Activated CD8-positive, alpha-beta memory T cell treated with anti-CD3 and anti-CD28 coated beads for 24 hours (primary cell): ENCODE measurements around the gene ECEL1.

Source experiments
- DNase-seq: peaks from one replicate; pipeline ENCODE4 v3.0.0-alpha.2; 2020

Gene ECEL1

DNA sequence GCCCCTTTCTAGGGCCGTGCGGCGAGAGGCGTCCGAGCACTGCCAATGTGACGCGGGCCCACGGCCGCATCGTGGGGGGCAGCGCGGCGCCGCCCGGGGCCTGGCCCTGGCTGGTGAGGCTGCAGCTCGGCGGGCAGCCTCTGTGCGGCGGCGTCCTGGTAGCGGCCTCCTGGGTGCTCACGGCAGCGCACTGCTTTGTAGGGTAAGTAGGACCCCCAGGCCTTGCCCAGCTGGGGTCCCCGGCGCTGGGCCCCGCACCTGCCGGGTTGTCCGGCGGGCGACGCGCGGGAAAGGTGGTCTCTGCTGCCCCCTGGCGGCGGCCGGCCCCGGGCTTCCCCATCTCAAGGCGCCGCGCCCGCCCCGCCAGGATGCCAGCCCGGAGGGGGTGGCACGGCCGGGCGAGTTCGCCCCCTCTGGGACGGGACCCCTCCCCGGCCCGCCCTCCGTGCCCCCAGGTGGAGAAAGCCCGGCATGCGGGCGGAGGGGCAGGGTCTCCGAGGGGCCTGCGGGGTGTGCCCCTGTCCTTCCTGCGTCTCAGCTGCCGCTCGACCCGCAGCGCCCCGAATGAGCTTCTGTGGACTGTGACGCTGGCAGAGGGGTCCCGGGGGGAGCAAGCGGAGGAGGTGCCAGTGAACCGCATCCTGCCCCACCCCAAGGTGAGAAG is 34.5 kb upstream of the ECEL1 start:
- peak; percentile 91 for DNase-seq

DNA sequence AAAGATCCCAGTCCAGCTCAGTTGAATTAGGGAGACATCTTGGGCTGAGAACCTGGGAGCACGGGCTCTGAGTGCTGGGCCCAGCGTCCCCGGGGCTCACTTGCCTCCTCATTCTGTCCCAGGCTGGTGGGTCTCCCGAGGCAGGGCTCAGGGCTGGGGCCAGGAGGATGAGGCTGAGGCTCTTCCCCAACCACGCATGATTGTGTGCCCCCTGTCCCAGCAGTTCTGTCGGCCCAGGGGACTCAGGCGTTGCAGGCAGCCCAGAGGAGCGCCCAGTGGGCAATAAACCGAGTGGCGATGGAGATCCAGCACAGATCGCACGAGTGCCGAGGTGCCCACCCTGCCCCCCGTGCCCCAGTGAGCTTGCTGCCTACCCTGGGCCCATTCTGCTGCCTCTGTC is 33.5 kb upstream of the ECEL1 start:
- DNase-seq = no peak

DNA sequence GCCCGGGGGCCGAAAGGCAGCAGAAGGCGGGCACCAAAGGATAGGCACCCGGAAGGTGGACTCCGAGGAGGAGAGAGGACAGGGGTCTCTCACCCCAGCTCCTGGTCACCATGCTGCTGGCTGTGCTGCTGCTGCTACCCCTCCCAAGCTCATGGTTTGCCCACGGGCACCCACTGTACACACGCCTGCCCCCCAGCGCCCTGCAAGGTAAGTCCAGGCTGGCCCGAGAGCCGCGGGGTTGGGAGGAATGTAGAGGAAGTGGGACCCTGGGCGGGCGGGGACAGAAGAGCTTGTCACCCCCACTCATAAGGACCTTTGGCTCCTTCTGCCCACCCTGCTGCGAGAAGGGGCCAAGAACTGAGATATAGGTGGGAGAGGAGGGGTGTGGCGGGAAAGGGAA is 32.9 kb upstream of the ECEL1 start:
- no peak for DNase-seq

DNA sequence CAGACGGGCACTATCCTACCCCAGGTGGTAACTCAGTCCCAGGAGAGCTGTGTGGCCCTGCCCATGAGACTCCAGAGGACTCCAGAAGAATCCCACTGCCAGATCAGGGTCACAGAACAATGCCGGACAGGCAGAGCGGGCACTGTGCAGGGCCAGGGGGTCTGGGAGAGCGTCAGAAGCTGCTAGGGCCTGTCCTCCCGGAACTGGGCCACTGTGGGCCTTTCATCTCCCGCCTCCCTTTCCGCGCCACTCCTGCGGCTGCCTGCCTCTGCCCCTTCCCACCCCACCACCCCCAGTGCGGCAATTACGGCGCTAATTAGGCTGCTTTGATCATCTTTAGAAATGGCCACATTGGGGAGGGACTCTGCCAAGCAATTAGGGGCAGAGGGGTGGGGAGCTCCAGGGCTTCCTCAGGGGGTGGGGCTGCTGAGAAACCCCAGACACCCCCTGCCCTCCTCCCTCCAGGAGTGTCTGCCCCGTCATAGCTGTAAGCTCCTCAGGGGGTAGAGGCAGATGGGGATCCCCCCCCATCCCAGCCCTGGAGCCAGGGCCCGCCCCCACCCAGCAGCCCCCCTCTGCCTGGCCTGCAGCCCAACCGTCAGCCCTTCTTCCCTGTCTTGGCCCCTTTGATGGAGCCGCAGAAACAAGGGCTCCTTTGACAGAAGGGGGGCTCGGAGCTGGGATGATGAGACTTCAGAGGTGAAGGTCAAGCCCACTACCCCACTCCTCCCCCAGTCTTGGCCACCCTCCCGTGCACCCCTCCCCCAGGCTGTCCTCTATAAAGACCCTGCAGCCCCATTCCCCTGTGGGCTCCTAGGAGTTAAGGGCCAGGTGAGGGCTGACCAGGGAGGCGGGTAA is 32.2 kb upstream of the ECEL1 start, which contains the start of gene PRSS56:
Gene PRSS56, plus strand, starts transcription at position 808 of the 858 bp plus-strand sequence. CDS start 211 bp downstream, outside the sequence.
- no peak for DNase-seq

DNA sequence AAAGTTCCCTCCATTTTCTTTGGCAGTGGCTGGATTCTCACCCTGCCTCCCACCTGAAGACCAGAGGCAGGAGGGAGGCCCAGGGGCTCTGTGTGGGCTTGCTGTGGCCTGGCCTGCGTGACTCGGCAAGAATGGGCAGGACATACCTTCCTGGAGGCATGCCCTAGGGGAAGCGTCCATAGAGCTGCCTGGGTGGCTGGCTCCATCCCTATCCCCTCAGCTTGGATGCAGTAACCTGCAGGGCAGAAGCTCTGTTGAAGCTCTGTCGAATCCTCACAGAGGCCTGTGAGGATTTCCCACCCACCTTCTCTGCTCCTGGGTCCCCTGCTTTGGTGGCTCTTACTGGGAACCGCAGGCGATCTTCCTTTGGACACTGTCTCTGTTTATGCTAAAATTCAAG is 31.2 kb upstream of the ECEL1 start:
- DNase-seq = no peak

DNA sequence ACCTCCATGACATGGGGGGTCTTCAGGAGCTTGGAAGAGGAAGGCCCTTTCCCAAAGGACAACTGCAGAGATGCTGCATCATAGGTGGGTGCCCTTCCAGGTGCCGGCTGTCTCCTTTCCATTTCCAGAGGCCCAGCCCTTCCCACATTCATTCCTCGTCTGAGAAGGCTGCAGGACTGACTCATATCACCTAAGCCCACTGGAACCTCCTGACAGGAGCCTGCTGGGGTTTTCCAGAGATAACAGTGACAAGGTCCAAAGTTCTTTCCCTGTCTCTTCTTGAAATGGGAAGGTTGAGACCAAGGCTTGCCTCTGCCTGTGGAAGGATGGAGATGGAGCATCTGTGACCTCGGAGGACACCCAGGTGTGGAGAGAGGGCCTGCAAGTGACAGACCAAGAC is 28.9 kb upstream of the ECEL1 start:
- DNase-seq = no peak

DNA sequence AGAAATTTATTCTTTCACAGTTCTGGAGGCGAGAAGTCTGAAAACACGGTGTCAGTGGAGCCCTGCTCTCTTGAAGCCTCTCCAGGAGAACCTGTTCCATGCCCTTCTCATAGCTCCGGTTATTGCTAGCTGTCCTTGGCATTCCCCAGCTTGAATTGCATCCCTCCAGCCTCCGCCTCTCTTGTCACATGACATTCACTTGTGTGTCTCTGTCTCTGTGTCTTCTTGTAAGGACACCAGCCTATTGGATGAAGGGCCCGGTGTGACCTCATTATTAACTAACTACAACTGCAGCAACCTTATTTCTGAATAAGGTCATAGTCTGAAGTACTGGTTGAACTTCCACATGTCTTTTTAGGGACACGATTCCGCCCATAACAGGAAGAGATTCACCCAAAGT is 28.0 kb upstream of the ECEL1 start:
- DNase-seq = no peak

DNA sequence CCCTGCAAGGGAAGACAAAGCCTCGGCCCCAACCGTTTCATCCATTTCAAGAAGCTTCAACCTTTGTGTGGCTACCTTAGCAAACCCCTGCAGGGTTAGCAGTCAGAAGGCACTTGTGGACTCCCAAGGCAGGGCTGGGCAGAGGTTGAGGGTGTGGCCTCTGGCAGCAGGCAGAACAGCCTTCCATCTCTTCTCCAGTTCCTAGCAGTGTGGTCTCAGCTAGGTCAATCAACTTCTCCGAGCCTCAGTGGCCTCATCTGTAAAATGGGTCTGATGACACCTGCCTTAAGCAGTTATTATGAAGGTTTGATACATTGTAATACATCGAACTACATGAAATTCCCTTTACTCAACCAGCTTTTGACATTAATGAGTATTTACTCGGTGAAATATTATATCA is 25.7 kb upstream of the ECEL1 start:
- DNase-seq = no peak

DNA sequence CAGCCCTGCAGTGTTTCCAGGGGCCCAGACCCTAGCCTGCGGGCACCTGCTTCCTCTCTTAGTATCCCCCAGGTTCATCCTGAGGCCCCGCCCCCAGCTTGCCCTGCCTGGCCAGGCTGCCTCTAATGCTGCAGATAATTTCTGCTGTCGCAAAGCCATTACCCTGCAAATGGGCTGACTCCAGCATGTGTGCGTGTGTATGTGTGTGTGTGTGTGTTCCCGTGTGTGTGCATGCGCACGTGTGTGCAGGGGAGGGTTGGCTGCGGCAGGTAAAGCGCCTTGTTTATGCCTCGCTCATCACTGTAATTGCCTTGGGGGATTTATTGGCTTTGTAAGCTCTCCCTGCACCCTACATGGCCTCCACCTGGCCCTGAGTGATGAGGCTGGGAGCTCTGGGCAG is 25.0 kb upstream of the ECEL1 start:
- DNase-seq = no peak

DNA sequence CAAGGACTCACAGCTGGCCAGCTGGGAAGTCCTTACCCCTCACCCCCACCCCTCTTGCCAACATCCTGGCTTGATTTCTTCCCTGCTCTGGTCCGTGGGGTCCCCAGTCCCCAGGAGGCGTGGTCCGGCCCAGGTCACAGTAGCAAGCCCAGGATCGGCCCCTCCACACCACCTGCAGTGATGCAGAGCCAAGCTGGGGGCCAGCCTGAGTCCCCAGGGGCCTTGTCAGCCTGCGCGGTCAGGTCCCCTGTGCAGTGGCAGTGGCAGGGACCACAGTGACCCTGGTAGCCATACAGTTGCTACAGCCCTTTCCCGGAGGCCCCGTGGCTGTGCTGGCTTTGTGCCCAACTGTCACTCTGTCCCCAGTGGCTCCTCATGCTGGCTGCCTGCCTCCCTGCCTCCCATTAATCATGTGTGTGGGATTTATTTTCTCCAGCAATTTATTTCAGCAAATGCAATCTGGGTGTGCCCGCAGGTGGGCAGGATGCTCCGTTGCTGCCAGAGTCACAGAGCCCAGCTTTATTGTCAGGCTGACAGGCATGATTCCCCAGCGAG is 23.8 kb upstream of the ECEL1 start:
- DNase-seq = no peak

DNA sequence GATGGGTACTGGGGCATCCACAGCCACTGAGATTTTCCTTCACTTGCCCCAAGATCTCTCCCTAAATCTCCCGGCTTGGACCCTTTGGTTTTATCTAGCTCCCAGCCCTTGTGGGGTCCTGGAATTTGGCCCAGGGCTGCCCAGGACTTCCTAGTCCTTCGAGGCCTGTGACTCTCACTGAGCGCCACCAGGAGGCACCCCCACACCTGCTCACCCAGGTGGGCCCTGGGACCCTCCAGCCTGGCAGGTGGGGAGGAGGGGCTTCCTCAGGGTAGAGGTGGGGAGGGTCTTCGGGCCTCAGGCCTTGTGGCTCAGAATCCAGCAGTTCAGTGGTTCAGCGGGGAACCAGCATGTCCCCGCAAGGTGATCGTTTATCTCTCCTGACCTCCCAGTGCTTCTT is 20.6 kb upstream of the ECEL1 start:
- no peak for DNase-seq

DNA sequence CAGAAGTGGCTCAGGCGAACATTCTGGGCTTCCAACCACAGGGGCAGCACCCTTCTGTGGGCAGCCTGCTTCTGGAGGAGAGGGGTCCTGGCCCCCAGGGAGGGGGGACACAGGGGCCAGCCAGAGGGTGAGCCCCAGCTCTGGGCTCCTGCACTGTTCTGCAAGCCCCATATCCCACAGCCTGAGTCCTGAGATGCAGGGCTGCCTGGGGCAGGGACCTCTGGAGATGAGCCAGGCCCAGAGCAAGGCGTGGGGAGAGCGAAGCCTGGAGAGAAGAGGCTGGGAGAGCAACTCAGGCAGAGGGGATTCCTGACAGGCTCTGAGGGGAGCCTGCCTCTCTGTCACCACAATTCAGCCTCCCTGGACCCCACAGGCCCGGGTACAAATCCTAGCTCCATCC is 19.1 kb upstream of the ECEL1 start:
- no peak for DNase-seq

DNA sequence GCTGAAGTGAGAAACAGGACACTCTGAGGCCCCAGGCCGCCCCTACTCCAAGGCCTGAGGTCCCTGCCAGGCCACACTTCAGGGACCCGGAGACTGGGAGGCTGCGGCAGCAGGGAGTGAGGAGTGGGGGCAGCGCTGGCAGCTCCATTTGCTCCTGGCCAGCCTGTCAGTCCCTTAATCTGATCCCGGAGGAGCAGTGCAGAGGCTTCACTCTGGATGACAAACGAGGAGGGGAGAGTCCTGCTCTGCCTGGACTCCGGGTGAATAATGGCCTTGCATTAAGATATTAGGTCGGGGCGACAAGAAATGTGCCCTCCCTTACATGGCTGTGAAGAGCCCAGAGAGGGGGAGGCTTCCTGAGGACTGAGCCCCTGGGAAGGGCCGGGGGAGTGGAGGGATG is 18.2 kb upstream of the ECEL1 start:
- no peak for DNase-seq

DNA sequence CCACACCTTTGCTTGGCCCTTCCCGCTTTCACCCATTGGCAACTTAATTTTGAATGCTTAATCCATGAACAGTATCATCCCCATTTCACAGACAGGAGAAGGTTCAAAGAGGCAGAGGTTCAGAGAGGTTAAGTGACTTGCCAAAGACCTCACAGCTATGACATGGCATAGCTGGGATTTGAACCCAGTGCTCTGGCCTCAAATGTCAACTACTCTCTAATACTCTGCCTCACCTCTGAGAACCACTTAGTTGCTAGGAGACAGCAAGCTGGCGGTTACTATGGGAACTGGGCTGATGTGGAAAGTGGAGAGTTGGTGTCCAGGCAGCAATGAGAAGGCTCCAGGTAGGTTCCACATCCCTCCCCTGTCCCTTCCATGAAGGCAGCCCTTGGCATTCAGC is 16.8 kb upstream of the ECEL1 start:
- no peak for DNase-seq

DNA sequence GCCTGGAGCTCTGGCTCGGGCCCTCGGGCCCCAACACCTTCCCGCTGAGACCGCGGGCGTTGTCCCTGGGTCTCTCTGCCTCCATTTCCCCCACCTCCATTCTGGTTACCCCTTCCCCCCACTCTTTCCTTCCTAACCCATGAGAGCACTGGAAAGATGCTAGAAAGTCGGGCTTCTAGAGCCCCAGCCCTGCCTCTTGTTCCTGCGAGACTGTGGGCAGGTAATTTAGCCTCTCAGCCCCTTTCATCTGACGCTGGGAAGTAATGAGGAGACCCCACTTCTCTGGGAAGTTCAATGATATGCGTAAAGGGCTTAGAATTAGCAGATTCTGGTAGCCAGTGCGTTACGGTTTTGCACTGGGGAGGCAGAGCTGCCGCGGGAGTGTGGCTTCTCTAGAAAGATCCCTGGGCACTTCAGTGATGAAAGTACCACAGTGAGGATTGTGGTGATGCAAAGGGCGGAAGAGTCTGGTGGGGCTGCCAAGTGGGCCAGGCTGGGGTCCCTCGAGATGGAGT is 16.2 kb upstream of the ECEL1 start:
- DNase-seq = no peak

DNA sequence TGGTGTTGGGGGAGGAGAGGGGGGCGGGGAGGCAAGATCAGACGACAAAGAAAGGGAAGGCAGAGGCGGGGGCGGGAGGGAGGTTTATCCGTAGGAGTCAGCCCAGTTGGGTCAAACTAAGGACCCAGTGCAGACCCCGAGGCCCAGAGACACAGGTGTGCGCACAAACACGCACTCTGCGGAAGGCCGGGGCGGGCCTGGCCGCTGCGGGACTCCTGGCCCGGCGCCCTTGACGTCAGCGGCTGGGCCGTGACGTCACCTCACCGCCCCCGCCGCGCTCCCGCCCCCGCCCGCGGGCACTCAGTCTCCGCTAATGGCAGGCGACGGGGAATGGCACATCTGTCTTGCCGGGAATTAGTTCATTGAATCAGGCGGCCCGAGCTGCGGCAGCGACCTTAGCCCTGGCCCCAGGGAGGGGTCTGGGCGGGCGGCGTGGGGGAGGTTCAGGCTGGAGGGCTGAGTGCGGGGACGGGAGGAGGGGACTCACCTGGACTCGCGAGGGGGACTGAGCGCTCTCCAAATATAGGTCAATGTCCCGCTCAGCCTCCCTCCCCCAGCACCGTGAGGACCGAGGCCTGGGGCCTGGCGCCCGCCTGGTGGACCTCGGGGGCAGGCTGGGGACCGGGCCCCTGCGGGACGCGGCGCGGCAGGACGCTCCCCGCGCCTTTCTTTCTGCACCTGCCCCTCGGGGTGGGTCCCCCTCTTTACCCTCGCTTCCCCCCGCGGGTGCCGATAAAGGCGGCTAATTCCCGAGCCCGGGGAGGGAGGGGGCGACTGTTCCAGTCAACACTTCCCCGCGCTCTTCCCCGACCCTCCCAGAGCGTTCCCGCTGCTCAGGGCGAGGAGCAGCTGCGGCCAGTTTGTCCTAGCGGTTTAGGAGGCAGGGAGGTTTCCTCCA is 15.5 kb upstream of the ECEL1 start:
- peak; percentile 70 for DNase-seq

DNA sequence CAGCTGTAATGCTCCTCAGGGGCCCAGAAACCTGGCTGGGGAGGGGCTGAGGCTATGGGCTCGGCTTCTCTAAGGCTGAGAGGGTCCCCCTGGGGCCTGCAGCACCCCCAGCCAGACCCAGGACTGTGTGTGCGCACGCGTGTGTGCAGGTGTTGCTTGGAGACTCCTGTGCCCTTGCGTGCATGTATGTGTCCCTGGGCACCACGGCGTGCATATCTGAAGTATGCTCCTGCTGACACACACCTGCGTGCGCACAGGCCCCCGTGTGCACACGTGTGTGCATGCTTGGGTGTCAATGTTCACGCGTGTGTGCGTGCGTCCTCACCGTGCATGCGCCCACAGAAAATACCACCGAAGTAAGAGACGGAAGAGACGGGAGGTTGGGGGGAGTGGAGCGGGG is 14.9 kb upstream of the ECEL1 start:
- no peak for DNase-seq

DNA sequence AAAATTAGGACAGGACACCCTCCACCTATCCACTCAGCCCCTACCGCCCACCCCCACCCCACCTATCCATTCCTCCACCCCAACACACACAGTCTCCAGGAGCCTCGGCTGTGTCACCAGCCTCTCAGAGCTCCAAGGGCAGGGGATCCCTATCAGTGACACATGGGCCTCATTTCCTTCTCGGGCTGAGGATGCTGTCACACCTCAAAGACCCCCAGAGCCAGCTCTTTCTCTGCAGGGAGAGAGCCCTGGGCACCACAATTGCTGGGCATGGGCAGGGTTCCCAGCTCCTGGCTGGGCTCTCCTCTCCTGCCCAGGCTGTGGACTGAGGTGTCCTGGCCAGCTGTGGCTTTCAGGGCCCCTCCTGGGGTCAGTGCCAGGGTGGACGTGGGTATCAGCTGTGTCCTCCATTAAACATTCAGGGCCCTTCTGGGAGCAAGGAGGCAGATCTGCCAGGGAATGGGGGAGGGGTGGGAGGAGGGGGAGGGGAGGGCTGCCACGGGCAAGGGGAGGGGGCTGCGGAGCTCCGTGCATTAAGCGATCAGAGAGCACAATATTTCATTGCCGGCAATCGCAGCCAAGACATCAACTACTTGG is 14.3 kb upstream of the ECEL1 start:
- DNase-seq = no peak

DNA sequence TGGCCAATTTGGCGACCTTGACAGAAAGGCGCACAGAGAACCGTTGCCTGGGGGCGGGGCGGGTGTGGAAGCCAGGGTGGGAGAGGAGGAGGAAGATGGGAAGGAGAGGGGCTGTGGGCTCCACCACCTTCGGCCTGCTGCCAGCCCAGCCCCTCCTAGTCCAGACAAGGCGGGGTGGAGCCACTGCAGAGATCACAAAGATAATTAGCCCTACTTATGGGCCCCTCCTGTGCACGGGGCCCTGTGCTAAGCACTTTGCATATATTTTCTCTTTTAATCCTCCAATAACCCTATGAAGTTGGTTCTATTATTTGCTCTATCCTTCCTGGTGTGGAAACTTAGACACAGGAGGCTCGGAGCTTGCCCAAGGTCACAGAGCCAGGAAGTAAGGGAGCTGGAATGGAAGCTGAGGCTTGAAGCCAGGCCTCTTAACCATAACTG is 13.7 kb upstream of the ECEL1 start:
- DNase-seq = no peak

DNA sequence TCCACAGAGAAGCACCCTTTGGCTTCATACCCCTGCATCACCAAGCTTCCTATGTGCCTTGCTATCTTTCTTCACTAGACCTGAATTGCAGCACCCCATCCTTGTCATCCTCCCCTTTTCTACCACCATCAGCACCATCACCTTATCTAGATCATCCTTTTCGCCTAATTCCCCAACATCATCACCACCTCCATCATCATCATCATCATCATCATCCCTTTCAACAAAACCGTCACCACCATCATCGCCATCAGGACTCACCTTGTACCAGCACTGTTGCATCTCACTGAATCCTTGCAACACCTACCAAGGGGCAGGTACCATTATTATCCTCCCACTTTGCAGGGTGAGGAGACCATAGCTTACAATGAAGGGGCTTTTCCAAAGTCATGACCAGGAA is 10.8 kb upstream of the ECEL1 start:
- no peak for DNase-seq

DNA sequence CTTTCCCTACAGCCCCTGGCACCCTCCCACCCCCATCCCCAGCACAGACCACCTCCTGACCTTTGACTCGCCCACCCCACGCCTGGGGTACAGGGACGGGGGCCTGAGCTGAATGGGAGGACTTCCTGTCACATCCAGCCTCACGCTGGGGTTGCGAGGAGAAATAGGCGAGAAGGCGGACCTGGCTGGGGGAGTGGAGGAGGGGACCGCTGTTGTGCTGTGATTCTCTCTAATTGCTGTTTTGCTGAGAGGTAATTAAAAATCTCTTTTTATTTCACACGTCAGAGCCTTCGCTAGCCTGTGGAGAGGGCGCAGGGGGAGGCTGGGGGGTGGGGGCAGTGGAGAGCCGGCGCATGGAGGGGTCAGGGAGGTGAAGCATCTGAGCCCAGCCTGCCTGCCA is 9.7 kb upstream of the ECEL1 start:
- no peak for DNase-seq

DNA sequence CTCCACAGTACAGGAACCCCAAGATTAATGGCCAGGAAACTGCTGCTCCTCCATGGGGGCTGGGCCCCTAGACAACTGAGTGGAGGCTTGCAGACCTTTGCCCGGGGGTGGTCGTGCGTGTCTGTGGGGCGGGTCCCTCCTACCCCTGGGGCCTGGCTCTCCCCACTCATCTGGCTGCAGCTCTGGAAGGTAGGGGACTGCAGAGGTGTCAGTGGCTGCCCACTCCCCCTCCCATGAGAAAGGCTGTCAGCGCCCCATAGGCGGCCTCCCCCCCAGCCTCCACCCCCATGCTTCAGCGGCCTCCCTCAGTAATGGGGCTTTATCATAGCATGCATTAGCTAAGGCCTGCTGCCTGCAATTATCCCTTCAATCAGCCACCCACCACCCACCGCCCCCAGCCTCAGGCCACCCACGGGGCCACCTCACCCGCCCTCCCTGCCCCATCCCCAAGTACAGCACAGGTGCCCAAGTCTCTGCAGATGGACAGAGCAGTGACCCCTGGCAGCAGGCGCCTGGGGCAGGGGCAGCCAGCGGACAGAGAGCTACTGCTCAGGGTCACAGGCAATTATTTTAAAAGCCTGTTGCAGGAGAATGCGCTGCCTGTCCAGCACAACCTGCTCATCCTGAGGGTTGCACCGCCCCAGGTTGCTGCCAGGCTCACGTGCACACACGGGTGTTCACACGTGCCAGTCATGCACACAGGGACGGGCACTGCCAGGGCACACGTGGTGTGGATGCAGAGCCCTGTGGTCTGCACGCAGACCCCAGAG is 9.1 kb upstream of the ECEL1 start:
- DNase-seq = no peak
